PFSK-1 (cell line): ENCODE results near the gene OARD1.

Source experiments
- POLR2AphosphoS5 ChIP-seq: IDR thresholded peaks from 2 replicates; pipeline ENCODE4 v1.6.1; 2012; ENCODE audit warnings: low read depth, mild to moderate bottlenecking, control low read depth, low read length, moderate library complexity
- SIN3A ChIP-seq: IDR thresholded peaks from 2 replicates; pipeline ENCODE4 v1.6.1; 2012; ENCODE audit warnings: mild to moderate bottlenecking, low read length, moderate library complexity, borderline replicate concordance; ENCODE audit not compliant: insufficient read depth
- TF ChIP-seq, protein P1 (sequence below), 2 experiments: IDR thresholded peaks; 2 replicates each; pipeline versions ENCODE4 v1.6.1 to v1.8.0; 2011 to 2012; ENCODE audit warnings: low read depth in 2 of 2, low read length in 2 of 2, control low read depth in 1 of 2, inconsistent platforms in 1 of 2, mild to moderate bottlenecking in 1 of 2, moderate library complexity in 1 of 2; ENCODE audit not compliant: insufficient read depth in 1 of 2

DNA sequence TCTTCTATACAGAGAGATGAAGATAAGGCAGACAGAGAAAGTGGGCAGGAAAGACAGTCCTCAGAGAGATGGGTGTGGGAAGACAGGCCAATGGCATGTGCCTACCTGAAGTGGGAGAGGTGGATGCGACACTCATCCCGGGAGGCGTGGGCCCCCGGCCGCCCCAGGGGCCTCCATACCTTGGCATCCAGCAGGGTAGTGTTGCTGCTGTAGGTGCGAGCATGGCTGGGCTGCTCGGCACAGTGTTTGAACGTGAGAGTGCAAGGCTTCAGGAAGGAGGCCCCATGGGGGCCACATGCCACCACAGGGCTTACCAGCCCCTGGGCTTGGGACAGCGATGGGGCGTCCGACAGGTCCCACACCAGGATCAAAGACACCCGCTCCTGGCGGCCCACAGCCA is 38.4 kb downstream of the OARD1 start:
- TF ChIP-seq POLR2AphosphoS5, result no peak
- TF ChIP-seq SIN3A, result no peak
- TF ChIP-seq, protein P1, sequence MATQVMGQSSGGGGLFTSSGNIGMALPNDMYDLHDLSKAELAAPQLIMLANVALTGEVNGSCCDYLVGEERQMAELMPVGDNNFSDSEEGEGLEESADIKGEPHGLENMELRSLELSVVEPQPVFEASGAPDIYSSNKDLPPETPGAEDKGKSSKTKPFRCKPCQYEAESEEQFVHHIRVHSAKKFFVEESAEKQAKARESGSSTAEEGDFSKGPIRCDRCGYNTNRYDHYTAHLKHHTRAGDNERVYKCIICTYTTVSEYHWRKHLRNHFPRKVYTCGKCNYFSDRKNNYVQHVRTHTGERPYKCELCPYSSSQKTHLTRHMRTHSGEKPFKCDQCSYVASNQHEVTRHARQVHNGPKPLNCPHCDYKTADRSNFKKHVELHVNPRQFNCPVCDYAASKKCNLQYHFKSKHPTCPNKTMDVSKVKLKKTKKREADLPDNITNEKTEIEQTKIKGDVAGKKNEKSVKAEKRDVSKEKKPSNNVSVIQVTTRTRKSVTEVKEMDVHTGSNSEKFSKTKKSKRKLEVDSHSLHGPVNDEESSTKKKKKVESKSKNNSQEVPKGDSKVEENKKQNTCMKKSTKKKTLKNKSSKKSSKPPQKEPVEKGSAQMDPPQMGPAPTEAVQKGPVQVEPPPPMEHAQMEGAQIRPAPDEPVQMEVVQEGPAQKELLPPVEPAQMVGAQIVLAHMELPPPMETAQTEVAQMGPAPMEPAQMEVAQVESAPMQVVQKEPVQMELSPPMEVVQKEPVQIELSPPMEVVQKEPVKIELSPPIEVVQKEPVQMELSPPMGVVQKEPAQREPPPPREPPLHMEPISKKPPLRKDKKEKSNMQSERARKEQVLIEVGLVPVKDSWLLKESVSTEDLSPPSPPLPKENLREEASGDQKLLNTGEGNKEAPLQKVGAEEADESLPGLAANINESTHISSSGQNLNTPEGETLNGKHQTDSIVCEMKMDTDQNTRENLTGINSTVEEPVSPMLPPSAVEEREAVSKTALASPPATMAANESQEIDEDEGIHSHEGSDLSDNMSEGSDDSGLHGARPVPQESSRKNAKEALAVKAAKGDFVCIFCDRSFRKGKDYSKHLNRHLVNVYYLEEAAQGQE (IDR thresholded peaks at IDR 0.05; ENCODE audit: insufficient read depth in 1 of 2, low read depth in 2 of 2, low read length in 2 of 2), result no peak
